GM18498 (cell line): ENCODE data around the gene UNC50.
"Not testable (repeated sequence)": the region's sequence is repeated elsewhere in the genome, so short reads cannot be mapped to it uniquely, and the experiment has no call there.

Experiments used
- ATAC-seq: cut with Tn5 transposase; IDR thresholded peaks from one replicate; pipeline ENCODE4 v1.9.1; 2021; ENCODE audit warnings: mild to moderate bottlenecking, moderate library complexity; ENCODE audit not compliant: unreplicated experiment

Gene UNC50

DNA sequence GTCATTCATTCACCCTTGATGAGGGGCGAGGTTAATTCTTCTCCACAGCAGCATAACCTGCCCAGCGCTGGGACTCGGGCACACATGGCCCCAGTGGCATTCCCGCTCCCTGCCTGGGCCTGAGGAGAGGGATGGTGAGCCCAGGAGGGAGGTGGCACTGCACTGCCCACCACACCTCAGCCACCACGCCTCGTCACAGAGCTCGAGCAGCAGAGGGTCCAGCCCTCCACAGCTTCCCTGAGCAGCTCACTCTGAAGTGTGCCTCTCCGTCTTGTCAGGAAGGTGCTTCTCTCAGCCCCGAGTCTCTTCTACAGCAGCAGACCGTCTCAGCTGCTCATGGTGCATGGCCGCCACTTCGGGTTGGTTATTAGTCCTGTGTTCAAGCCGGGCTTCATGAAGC is 35.0 kb upstream of the UNC50 start:
- ATAC-seq = no peak

DNA sequence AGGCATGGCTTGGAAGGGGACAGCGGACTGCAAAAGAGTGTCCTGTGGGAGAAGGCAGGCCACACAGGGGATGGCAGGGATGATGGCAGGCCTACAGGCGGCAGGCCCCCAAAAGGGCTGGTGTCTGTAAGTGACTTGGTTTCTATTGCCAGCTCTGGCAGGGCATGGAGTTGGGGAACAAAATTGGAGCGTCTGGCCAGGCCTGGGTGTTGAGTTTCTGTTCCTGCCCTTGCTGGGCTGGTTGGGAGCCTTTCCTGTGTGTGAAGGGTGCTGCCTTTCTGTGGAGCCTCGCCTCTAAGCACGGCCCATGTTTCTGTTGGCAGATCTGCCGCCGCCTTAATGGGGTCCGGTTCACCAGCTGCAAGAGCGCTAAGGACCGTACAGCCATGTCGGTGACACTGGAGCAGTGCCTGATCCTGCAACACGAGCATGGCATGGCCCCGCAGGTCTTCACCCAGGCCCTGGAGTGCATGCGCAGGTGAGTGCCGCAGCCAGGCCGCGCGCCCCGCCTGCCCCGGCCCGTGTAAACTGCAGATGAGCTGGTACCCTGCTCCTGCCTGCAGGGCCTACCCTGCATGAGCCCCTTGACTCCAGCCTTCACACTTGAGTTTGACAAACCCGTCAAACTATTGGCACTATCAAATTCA is 31.6 kb upstream of the UNC50 start:
- no peak for ATAC-seq

DNA sequence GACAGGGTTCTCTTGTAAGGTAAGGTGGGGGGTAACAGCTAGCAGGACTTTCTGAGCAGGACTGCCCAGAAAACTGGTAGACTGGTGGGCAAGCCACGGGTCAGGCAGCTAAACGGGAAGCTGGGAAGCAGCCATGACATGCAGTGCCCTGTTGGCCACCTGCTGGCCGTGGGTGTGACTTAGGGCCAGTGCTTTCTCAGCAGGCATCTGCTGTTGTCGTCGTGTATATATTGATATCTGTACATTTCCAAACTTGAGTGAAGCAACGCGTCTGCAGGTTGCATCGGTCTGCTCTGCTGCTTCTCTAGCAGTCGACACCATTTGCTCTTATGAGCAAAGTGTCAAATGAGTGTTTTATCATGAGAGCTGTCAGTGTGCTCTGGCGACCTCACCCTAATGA is 31.1 kb upstream of the UNC50 start:
- ATAC-seq = no peak

DNA sequence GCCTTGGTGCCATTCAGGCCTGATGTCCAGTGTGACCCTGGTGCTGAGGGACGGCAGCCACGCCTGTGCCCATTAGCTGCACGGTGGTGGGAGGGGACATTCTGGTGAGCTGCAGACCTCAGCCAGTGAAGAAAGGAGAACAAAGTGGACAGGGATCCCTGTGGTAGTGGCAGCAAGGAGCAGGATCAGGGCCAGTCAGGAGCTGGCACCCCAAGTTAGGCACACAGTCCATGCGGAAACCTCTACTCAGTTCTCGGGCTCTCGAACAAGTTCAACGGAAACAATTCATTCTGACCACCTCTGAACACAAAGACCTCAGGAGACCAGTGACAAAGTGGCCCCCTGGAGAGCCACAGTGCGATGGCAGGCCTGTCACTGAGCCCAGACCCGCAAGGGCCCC is 30.2 kb upstream of the UNC50 start:
- ATAC-seq = no peak

DNA sequence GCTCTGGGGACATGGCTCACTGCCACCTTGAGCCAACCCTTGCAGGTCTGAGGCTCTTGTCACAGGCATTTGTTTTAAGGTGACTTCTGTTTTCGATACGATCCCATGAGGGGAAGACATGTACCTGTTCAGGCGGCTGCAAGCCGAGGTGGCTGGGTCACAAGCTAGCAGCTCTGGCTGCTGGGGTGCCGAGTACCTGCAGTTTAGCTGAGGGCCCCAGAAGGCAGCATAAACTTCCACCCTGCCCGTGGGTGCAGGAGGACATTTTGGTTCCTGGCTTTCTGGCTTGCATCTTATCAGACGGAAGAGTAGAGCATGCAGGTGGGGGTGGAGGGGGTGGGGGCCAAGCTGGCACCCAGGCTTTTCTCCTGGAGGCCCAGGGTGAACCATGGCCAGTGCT is 28.5 kb upstream of the UNC50 start:
- ATAC-seq = no peak

DNA sequence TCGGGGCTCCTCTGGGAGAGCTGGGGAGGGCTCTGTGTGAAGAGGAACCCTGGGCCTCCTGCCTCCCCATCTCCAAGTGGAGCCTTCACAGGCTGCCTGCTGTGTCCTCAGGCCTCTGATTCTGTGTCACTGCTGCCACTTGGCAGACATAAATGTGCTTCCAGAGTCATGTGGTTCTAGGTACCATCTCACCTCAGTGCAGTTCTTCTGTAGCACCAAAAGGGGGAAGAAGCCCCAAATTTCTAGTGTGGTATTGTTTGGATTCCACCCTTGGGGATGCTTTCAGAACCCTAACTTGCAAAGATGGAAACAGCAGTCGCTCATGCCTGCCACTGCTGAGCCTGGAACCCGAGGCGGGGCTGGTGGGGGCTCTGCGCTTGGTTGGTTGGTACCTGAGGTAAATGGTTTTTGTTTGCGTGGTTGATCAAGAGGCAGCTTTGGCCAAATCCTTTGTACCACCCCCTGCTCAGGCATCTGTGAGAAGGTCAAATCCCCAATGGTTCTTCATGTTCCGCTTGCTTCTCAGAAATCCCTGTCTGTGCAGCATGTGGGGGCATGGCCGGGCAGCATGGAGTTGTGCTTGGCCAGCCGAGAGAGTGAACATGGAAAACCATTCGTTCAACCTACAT is 27.6 kb upstream of the UNC50 start:
- no peak for ATAC-seq

DNA sequence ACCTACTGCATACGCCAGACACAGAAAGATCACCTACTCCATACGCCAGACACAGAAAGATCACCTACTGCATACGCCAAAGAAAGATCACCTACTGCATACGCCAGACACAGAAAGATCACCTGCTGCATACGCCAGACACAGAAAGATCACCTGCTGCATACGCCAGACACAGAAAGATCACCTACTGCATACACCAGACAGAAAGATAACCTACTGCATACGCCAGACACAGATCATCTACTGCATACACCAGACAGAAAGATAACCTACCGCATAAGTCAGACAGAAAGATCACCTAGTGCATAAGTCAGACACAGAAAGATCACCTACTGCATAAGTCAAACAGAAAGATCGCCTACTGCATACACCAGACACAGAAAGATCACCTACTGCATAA is 25.9 kb upstream of the UNC50 start:
- ATAC-seq = no peak

DNA sequence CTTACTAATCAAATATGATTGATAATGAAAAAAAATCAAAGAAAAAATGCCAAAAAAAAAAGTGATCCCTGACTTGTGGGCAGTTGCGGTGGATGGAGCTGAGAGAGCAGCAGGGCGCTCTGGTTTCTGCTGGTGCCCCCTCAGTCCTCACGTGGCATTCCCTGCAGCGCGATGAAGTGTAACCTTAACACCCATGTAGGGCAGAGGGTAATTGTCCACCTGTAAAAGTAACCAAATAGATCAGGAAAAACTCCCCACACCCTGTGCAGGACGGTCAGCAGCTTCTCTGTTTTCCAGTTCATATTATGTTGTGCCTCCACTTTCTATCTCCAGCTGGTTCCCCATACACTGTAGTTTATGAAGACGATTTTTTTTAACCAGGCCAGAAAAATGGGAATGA is 25.1 kb upstream of the UNC50 start:
- ATAC-seq = no peak

DNA sequence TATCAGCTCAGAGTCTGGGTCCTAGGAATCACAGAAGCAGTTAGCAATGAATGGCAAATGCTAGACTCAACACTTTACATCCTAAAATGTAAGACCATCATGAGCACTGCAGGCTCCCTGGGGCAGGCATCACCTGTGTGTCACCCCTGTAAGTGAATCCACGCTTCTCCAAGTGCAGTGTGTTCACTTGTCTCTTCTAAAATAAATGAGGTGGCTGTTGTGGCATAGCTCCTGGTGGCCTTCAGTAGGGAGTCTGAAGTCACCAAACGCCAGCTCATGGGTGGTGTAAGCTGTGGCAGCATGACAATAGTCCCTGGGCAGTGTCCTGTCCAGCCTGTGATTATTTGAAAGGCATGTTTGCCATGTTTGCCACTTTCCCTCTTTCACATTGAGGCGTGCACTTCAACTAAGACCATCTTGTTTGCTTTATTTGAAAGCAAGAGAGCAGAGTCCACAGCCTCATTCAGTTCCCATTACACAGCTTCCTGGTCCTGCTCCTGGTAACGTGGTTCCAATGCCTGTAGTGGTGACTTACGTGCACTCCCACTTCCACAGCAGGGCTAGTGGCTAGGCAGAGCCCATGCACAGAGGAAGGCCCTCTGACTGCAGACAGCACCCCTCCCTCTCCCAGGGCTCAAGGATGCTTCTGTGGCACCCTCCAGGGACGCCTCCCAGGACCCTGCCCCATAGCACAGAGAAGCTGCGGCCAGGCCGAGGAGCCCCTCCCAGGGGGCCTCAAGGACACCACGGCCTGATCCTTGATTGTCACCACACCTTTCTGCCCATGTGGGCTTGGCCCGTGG is 24.4 kb upstream of the UNC50 start:
- ATAC-seq = no peak

DNA sequence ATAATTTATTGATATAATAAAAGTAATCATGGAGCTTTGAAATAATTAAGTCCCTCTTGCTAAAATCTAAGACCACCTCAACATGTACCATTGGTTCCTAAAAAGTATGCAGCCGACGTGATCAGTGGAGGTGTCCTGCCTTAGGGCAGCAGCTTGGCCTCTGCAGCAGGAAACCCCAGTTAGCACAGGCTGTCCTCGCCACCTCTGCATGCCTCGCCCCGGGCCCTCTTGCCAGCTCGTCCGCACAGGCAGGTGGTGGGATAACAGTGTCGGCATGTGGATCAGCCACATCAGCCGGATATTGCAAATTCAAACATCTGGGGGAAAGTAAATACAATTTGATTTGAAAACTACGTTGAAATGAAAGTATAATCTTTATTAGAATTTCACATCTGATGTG is 23.0 kb upstream of the UNC50 start:
- no peak for ATAC-seq

DNA sequence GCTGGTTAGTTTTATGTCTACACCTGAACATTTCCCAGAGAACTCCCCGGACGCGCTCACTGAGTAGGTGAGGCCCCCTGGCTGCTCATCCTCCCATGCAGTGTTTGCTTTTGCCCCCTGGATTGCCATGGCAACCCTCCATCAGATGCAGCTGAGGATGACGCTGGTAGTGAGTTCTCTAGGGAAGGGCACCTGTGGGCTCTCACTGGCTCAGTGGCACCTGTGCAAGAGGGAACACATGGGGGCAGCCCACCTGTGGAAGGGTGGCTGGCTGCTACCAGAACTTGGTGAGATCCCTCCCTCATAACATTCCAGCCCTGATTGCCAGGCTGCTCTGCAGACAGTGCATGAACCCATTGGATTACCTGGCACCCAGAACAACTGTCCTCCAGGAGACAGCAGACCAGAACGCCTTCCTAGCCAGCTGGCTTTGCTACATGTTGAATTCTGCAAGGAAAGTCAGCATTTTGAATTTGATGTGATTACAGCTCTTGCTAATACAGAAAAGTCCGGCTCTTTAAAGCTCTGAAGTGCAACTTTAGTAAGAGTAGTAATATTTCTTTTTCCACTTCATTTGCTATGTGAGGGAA is 21.7 kb upstream of the UNC50 start:
- ATAC-seq = no peak

DNA sequence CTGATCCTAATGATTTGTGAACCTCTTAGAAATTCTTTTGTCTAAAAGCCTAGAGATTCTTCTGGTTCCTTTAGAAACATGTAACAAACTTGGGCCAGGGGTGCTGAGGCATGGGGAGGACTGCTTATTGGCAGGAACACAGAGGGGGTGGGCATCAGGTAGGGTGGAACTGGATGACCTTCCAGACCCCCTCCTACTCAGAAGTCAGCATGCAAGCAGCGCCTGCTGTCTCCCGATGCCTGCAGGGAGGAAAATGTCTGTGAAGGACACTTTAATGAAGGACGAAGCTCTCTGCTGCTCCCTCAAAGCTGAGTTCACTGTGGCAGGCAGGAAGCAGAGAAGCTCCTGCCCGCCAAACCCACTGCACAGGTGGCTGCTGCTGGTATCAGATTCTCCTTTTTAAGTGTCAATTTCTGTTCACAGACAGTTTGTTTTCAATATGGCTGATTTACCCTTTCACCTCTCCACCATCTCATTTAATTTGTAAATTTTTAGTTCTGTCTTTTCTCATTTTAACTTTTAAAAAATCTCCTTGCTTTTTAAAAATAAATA is 19.4 kb upstream of the UNC50 start:
- ATAC-seq = no peak

DNA sequence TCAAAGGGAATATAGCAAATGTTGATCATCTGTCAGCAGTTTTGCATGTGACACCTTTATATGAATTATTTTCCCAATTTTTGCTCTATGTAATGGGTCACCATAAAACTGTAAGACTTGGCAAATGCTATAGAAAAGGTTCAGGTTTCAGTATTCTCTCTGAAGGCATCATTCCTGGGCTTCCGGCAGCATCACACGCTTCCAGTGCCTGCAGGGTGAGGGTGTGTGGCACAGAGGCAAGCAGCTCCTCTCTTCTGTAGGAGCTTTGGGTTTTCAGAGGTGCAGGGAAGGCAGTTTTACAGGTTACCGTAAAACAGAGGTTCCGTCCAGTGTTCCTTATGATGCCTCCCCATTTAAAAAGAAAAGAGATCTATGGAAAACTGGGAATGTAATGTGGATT is 18.9 kb upstream of the UNC50 start:
- no peak for ATAC-seq

DNA sequence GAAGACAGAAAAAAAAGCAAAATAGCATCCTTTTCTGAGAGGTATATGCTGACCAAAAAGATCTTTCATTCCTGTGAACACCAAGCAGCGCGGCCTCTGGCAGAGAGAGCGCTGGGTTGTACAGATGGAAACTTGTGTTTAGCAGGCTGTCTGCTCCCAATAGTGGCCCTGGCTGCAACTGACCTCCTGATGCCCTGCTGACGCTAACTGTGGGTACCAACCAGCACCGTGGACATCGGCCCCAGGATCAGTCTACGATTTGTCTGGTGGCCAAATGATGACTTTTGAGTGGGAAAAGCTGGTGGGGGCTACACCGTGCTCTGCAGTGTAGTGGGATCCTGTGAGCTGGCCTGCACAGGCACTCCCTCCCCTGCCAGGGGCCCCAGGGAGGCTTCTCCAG is 15.8 kb upstream of the UNC50 start:
- no peak for ATAC-seq

DNA sequence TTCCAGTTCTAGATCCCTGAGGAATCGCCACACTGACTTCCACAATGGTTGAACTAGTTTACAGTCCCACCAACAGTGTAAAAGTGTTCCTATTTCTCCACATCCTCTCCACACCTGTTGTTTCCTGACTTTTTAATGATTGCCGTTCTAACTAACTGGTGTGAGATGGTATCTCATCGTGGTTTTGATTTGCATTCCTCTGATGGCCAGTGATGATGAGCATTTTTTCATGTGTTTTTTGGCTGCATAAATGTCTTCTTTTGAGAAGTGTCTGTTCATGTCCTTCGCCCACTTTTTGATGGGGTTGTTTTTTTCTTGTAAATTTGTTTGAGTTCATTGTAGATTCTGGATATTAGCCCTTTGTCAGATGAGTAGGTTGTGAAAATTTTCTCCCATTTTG is 13.7 kb upstream of the UNC50 start:
- ATAC-seq = not testable (repeated sequence)

DNA sequence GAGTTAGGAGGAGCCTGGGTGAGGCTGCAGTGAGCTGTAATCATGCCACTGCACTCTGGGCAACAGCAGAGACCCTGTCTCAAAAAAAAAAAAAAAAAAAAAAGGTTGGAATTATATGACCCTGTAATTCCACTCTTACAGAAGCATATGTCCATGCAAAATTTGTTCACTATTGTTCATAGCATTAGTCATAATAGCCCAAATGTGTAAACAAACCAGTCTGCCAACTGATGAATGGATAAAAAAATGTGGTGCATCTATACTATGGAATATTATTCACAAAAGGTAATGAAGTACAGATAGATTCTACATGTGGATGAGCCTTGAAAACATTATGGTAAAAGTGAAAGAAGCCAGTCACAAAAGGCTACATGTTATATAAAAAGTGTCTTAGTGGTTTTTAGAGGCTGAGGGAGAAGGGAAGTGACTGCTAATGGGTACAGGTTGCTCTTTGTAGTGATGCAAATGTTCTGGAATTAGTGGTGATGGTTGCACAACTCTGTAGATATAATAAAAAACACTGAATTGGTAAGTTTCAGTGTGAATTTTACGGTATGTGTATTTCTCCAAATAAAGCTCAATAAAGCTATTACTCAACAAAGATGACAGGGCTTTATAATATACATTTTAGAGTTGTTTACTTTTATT is 9.5 kb upstream of the UNC50 start:
- ATAC-seq = no peak

DNA sequence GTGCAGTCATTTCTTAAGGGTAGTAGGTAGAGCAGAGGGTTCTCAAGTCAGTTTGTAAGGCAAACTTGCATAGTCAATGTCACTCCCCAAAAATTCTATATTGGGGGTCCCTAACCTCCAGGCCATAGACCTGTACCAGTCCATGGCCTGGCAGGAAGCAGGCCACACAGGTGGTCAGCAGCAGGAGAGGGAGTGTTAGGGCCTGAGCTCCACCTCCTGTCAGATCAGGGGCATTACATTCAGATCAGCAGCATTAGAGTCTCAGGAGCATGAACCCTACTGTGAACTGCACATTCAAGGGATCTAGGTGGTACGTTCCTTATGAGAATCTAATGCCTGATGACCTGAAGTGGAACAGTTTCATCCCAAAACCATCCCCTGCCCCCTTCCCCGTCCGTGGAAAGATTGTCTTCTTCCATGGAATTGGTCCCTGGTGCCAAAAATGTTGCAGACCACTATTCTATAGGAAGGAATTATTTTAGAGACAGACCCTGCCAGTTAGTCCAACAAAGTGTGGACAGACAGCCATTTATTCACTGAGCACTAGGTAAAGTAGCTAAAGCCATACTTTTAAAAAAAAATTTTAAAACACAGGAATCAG is 6.8 kb upstream of the UNC50 start:
- ATAC-seq = peak; percentile 84

DNA sequence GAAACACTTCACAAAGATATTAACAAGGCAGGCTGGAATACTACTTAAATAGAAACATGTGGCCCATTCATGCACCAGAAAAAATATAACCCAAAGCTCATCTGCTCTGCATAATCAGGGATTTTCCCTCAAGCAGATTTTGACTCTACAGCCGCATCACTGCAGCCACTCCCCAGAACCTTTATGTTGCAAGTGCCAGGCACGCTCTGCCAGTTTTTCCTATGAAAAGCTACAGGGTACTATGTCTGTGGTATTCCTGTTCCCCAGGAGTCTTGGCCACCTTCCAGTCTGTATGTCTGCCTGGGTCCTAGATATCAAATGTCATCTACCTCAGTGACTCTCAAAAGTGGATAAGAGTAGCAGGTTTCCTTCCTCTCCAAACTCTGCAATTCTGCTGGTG is 3.8 kb upstream of the UNC50 start:
- ATAC-seq = no peak

DNA sequence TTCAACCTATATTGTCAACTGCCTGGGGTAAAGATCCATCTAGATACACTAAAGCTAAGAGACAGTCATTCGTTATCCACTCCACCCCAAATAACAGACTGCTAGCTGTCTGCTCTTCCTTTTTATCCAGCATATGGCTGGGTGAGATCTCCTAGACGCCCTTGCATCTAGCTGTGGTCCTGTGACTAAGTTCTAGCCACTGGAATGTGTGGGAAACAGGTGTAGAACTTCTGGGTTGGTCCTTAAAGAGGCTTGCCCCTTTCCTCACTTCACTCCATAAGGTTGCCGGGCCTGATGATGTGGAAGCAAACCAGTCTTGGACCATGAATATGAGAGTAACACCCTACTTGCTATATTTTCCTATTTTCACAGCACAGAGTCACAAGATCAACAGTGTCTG is 3.3 kb upstream of the UNC50 start:
- no peak for ATAC-seq

DNA sequence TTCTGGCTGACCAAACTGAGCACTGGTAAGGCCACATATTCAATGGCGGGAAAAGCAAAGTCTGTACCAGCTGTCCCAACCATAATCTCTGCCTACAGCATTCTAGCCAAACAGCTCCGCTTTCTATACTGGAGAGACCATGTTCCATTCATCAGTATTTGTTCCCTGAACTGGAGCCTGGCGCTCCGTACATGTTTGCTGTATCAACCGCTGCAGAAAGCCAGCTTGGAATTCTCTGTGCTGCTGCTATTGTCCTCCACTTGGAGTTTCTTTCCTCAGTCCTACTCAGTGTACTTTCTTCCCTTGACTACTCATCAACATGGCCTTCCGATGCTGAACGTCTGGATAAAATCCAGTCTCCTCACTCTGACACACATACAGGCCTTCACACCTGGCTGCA is 2.0 kb upstream of the UNC50 start:
- ATAC-seq = no peak

DNA sequence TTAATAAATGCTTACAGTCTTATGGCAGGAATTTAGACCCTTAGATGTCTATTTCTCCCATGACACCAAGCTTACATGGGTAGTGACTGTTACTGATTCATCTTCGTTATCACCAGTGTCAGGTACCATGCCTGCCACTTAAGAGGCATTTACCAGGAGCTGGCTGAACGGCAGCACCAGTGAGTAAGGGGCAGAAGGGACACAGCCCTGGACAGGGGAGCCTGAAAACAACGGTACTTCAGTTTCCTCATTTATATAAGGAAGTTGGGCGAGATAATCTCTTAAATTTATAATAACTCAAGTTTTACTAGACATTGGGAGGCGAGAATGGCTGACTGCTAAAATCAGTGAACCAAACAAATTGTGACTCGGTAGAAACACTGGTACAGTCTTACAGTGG is 1.3 kb upstream of the UNC50 start:
- no peak for ATAC-seq
